Muscle layer of duodenum (tissue), 2 donors: ENCODE data around the gene ULK1.

Experiments
- H3K27ac ChIP-seq: one replicate; pipeline ENCODE4 v1.7.0; 2013; ENCODE audit warnings: mild to moderate bottlenecking, low read length
- H3K27me3 ChIP-seq: one replicate; pipeline ENCODE4 v1.7.0; 2013; ENCODE audit warnings: low read depth, mild to moderate bottlenecking, control low read depth, low read length
- H3K36me3 ChIP-seq, 2 donors: one replicate each; pipeline ENCODE4 v1.7.0; 2013; ENCODE audit warnings: low read length in 2 of 2, control low read depth in 1 of 2, mild to moderate bottlenecking in 1 of 2; ENCODE audit not compliant: insufficient read depth in 2 of 2, control insufficient read depth in 1 of 2
- H3K4me1 ChIP-seq, 2 donors: one replicate each; pipeline ENCODE4 v1.7.0; 2013; ENCODE audit warnings: low read length in 2 of 2, mild to moderate bottlenecking in 2 of 2, control low read depth in 1 of 2, moderate library complexity in 1 of 2; ENCODE audit not compliant: insufficient read depth in 2 of 2, control insufficient read depth in 1 of 2
- H3K4me3 ChIP-seq, 2 donors: one replicate each; pipeline ENCODE4 v1.7.0; 2013; ENCODE audit warnings: low read length in 2 of 2, low read depth in 1 of 2, mild to moderate bottlenecking in 1 of 2
- H3K9me3 ChIP-seq, 2 donors: one replicate each; pipeline ENCODE4 v1.7.0; 2013; ENCODE audit warnings: low read length in 2 of 2, control low read depth in 1 of 2, mild to moderate bottlenecking in 1 of 2; ENCODE audit not compliant: control insufficient read depth in 1 of 2
- donor health status: healthy.

Gene ULK1

GRCh38 chr12:131911028-131911650, 16.7 kb downstream of the ULK1 start:
- peaks cover 0 to 15% of the 10 kb centered on the region in 2 donors for H3K4me1 ChIP-seq
- H3K9me3 ChIP-seq: no peaks in the 10 kb centered on the region
- no peak overlapping the region for H3K27ac ChIP-seq
- H3K27me3 ChIP-seq: no peaks in the 10 kb centered on the region
- peaks cover 15 to 79% of the 10 kb centered on the region in 2 donors for H3K36me3 ChIP-seq
- no peak overlapping the region for H3K4me3 ChIP-seq

- Histone ChIP-seq H3K27ac (no peak overlapping the region), H3K27me3 (no peaks in the 10 kb centered on the region), H3K36me3 (peaks cover 18 to 86% of the 10 kb centered on the region in 2 donors), H3K4me1 (peaks cover 0 to 15% of the 10 kb centered on the region in 2 donors), H3K9me3 (no peaks in the 10 kb centered on the region), H3K4me3 (peak overlapping the region in 1 of 2 donors; percentile 10)
Observed at GRCh38 chr12:131911851-131912477, 17.5 kb downstream of the ULK1 start.

GRCh38 chr12:131912518-131913274, 18.3 kb downstream of the ULK1 start:
- H3K4me3 ChIP-seq: peak overlapping the region in 1 of 2 donors; percentile 10
- H3K36me3 ChIP-seq: peaks cover 18 to 85% of the 10 kb centered on the region in 2 donors
- H3K27me3 ChIP-seq: no peaks in the 10 kb centered on the region
- no peak overlapping the region for H3K27ac ChIP-seq
- H3K4me1 ChIP-seq: peaks cover 0 to 15% of the 10 kb centered on the region in 2 donors
- no peaks in the 10 kb centered on the region for H3K9me3 ChIP-seq

- no peaks in the 10 kb centered on the region for H3K27me3 ChIP-seq
- H3K27ac ChIP-seq: no peak overlapping the region
- peaks cover 0 to 15% of the 10 kb centered on the region in 2 donors for H3K4me1 ChIP-seq
- H3K9me3 ChIP-seq: no peaks in the 10 kb centered on the region
- peaks cover 18 to 87% of the 10 kb centered on the region in 2 donors for H3K36me3 ChIP-seq
- no peak overlapping the region for H3K4me3 ChIP-seq
Observed at GRCh38 chr12:131913666-131914065, 19.2 kb downstream of the ULK1 start.

- peaks cover 0 to 15% of the 10 kb centered on the region in 2 donors for H3K4me1 ChIP-seq
- peaks cover 18 to 86% of the 10 kb centered on the region in 2 donors for H3K36me3 ChIP-seq
- H3K4me3 ChIP-seq: no peak overlapping the region
- no peaks in the 10 kb centered on the region for H3K27me3 ChIP-seq
- no peak overlapping the region for H3K27ac ChIP-seq
- no peaks in the 10 kb centered on the region for H3K9me3 ChIP-seq
Observed at GRCh38 chr12:131914179-131914702, 19.8 kb downstream of the ULK1 start.

- Histone ChIP-seq H3K27me3 (no peaks in the 10 kb centered on the region), H3K4me3 (no peak overlapping the region), H3K27ac (no peak overlapping the region), H3K36me3 (peaks cover 18 to 86% of the 10 kb centered on the region in 2 donors), H3K9me3 (no peaks in the 10 kb centered on the region), H3K4me1 (peaks cover 0 to 15% of the 10 kb centered on the region in 2 donors)
Observed at GRCh38 chr12:131915000-131915689, 20.7 kb downstream of the ULK1 start.

GRCh38 chr12:131915823-131916222, 21.4 kb downstream of the ULK1 start:
- H3K27me3 ChIP-seq: no peaks in the 10 kb centered on the region
- H3K9me3 ChIP-seq: no peaks in the 10 kb centered on the region
- no peak overlapping the region for H3K27ac ChIP-seq
- H3K36me3 ChIP-seq: peaks cover 18 to 86% of the 10 kb centered on the region in 2 donors
- H3K4me3 ChIP-seq: no peak overlapping the region
- peaks cover 0 to 15% of the 10 kb centered on the region in 2 donors for H3K4me1 ChIP-seq

- Histone ChIP-seq H3K9me3 (no peaks in the 10 kb centered on the region), H3K4me1 (peaks cover 0 to 15% of the 10 kb centered on the region in 2 donors), H3K36me3 (peaks cover 18 to 86% of the 10 kb centered on the region in 2 donors), H3K27ac (no peak overlapping the region), H3K4me3 (no peak overlapping the region), H3K27me3 (no peaks in the 10 kb centered on the region)
Observed at GRCh38 chr12:131916306-131917138, 22.1 kb downstream of the ULK1 start.

GRCh38 chr12:131917139-131917710, 22.8 kb downstream of the ULK1 start:
- Histone ChIP-seq H3K36me3 (peaks cover 11 to 85% of the 10 kb centered on the region in 2 donors), H3K4me3 (no peak overlapping the region), H3K9me3 (no peaks in the 10 kb centered on the region), H3K4me1 (peaks cover 0 to 9% of the 10 kb centered on the region in 2 donors), H3K27me3 (no peaks in the 10 kb centered on the region), H3K27ac (no peak overlapping the region)

- H3K4me1 ChIP-seq: peaks cover 0 to 3% of the 10 kb centered on the region in 2 donors
- no peaks in the 10 kb centered on the region for H3K27me3 ChIP-seq
- H3K36me3 ChIP-seq: peaks cover 10 to 83% of the 10 kb centered on the region in 2 donors
- no peak overlapping the region for H3K27ac ChIP-seq
- no peaks in the 10 kb centered on the region for H3K9me3 ChIP-seq
- no peak overlapping the region for H3K4me3 ChIP-seq
Observed at GRCh38 chr12:131917711-131918306, 23.4 kb downstream of the ULK1 start.
